ENCODE data around the gene ZNF576.

Gene ZNF576

GRCh38 chr19:43631491-43631890 is 35.1 kb downstream of the ZNF576 start:
- TF ChIP-seq SIN3A (IDR thresholded peaks at IDR 0.05; ENCODE audit: borderline replicate concordance, insufficient read depth, low read length) (no peak), REST (IDR thresholded peaks at IDR 0.05; ENCODE audit: insufficient read depth in 1 of 2, low read depth in 2 of 2, low read length in 2 of 2) (no peak), TAF1 (IDR thresholded peaks at IDR 0.05; ENCODE audit: borderline replicate concordance, insufficient read depth, low read length) (no peak), POLR2AphosphoS5 (IDR thresholded peaks at IDR 0.05; ENCODE audit: low read depth, low read length) (no peak), FOXP2 (optimal IDR thresholded peaks at IDR 0.05; ENCODE audit: borderline replicate concordance, extremely low read depth, extremely low read length, insufficient read depth) (no peak)

- TF ChIP-seq REST (IDR thresholded peaks at IDR 0.05; ENCODE audit: insufficient read depth in 1 of 2, low read depth in 2 of 2, low read length in 2 of 2) (no peak), SIN3A (IDR thresholded peaks at IDR 0.05; ENCODE audit: borderline replicate concordance, insufficient read depth, low read length) (no peak), TAF1 (IDR thresholded peaks at IDR 0.05; ENCODE audit: borderline replicate concordance, insufficient read depth, low read length) (no peak), FOXP2 (optimal IDR thresholded peaks at IDR 0.05; ENCODE audit: borderline replicate concordance, extremely low read depth, extremely low read length, insufficient read depth) (no peak), POLR2AphosphoS5 (IDR thresholded peaks at IDR 0.05; ENCODE audit: low read depth, low read length) (no peak)
Observed at GRCh38 chr19:43633520-43633919, 37.1 kb downstream of the ZNF576 start.

- TF ChIP-seq REST (IDR thresholded peaks at IDR 0.05; ENCODE audit: insufficient read depth in 1 of 2, low read depth in 2 of 2, low read length in 2 of 2) (no peak), TAF1 (IDR thresholded peaks at IDR 0.05; ENCODE audit: borderline replicate concordance, insufficient read depth, low read length) (no peak), POLR2AphosphoS5 (IDR thresholded peaks at IDR 0.05; ENCODE audit: low read depth, low read length) (no peak)
Observed at GRCh38 chr19:43634068-43634467, 37.7 kb downstream of the ZNF576 start.

GRCh38 chr19:43634506-43634871 is 38.1 kb downstream of the ZNF576 start:
- TF ChIP-seq TAF1 (IDR thresholded peaks at IDR 0.05; ENCODE audit: borderline replicate concordance, insufficient read depth, low read length) (no peak), POLR2AphosphoS5 (IDR thresholded peaks at IDR 0.05; ENCODE audit: low read depth, low read length) (no peak), FOXP2 (optimal IDR thresholded peaks at IDR 0.05; ENCODE audit: borderline replicate concordance, extremely low read depth, extremely low read length, insufficient read depth) (no peak), SIN3A (IDR thresholded peaks at IDR 0.05; ENCODE audit: borderline replicate concordance, insufficient read depth, low read length) (no peak), REST (IDR thresholded peaks at IDR 0.05; ENCODE audit: insufficient read depth in 1 of 2, low read depth in 2 of 2, low read length in 2 of 2) (no peak)

- TF ChIP-seq TAF1 (IDR thresholded peaks at IDR 0.05; ENCODE audit: borderline replicate concordance, insufficient read depth, low read length) (no peak), SIN3A (IDR thresholded peaks at IDR 0.05; ENCODE audit: borderline replicate concordance, insufficient read depth, low read length) (no peak), POLR2AphosphoS5 (IDR thresholded peaks at IDR 0.05; ENCODE audit: low read depth, low read length) (no peak), FOXP2 (optimal IDR thresholded peaks at IDR 0.05; ENCODE audit: borderline replicate concordance, extremely low read depth, extremely low read length, insufficient read depth) (no peak), REST (IDR thresholded peaks at IDR 0.05; ENCODE audit: insufficient read depth in 1 of 2, low read depth in 2 of 2, low read length in 2 of 2) (no peak)
Observed at GRCh38 chr19:43634872-43635560, 38.6 kb downstream of the ZNF576 start.
